C4-2B (cell line): ENCODE measurements around the gene LRRN4CL.

Experiments
- CTCF ChIP-seq: fragments of 450-650 bp; conservative IDR thresholded peaks from 2 replicates; pipeline ENCODE4 v1.5.1; 2017; ENCODE audit warnings: mild to moderate bottlenecking
- ZFX ChIP-seq: fragments of 450-650 bp; IDR thresholded peaks from 2 replicates; pipeline ENCODE4 v1.6.1; 2017

DNA sequence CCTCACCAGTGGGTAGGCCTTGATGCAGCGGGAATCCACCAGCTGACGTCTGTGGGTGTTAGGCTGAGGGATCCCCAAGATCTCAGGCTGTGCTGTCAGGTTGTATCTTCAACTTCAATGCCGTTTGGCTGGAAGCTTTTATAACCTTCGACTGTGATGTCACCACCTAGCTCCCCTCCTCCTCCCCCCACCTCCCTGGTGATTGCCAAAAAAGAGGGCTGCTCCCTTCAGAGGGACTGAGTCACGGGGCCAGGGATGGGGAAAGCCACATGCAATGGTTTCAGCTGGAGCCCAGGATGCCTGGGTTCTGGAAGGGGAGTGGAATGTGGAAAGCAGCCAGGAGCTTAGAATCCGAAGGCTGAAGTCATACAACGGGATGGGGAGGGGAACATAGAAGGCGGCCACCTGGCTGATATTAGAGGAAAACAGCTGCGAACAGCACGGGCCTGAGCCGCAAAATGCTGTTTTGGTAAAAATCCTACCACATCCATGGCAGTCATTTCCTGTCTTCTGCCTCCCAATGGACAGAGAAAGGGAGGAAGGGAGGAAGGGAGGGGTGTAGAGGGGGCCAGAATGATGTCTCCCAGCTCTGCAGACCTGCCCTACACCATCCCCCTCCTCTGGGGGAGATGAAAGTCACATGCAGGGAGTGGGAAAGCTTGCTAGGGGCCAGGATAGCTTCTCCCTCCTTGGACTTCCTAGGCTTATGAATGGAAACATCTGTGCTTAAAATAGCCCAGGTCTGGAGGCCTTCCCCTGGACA lies at the start of gene LRRN4CL:
- no peak for TF ChIP-seq CTCF
- TF ChIP-seq ZFX: no peak
